ENCODE results near the gene GOLGA3. TPM values are rescaled to one million over a fixed set of nuclear protein-coding genes. Genes with fewer than 3 reads are reported as not detected.

The GOLGA3 gene
- total and polyA plus RNA-seq, 4 donors: 5.0 to 43.0 (median 15.8) TPM

GRCh38 chr12:132872975-132873421, 44.3 kb upstream of the GOLGA3 start:
- peaks cover 0 to 3% (median under 1%) of the 10 kb centered on the region in 4 donors for H3K9me3 ChIP-seq (ENCODE audit: control insufficient read depth in 4 of 4, low read length in 3 of 4)
- DNase-seq (ENCODE audit: low spot score): no peak
- no peaks in the 10 kb centered on the region for H3K27me3 ChIP-seq (ENCODE audit: control insufficient read depth in 4 of 4, insufficient read depth in 4 of 4, low read length in 3 of 4)
- H3K4me1 ChIP-seq (ENCODE audit: control insufficient read depth in 4 of 4, insufficient read depth in 4 of 4, low read length in 3 of 4): no peaks in the 10 kb centered on the region
- H3K27ac ChIP-seq (ENCODE audit: low read depth in 1 of 2, low read length in 2 of 2): no peak overlapping the region
- no peak overlapping the region for H3K9ac ChIP-seq (ENCODE audit: low read depth in 1 of 2, low read length in 2 of 2)
- WGBS: 86% methylated on average over 12 of the region's 12 CpGs
- no peak overlapping the region for H3K4me3 ChIP-seq (ENCODE audit: low read depth in 1 of 3, low read length in 3 of 3)
- TF ChIP-seq CTCF (IDR thresholded peaks at IDR 0.05; ENCODE audit: low read depth, low read length, missing input control) (no peak), HNF4G (IDR thresholded peaks at IDR 0.05) (no peak), REST (IDR thresholded peaks at IDR 0.05) (no peak), FOXA1 (IDR thresholded peaks at IDR 0.05) (no peak), RXRA (IDR thresholded peaks at IDR 0.05) (no peak), GABPA (IDR thresholded peaks at IDR 0.05 in 1 of 2, conservative IDR thresholded peaks at IDR 0.05 in 1 of 2) (no peak), FOXA2 (IDR thresholded peaks at IDR 0.05) (no peak), HNF4A (conservative IDR thresholded peaks at IDR 0.05) (no peak), YY1 (IDR thresholded peaks at IDR 0.05) (no peak), MAX (IDR thresholded peaks at IDR 0.05) (no peak), NR2F2 (IDR thresholded peaks at IDR 0.05) (no peak), RAD21 (IDR thresholded peaks at IDR 0.05) (no peak), TAF1 (conservative IDR thresholded peaks at IDR 0.05) (no peak)
- peaks cover 46 to 67% (median 51%) of the 10 kb centered on the region in 4 donors for H3K36me3 ChIP-seq (ENCODE audit: control insufficient read depth in 4 of 4, insufficient read depth in 3 of 4, low read depth in 1 of 4, low read length in 3 of 4)

- H3K9ac ChIP-seq (ENCODE audit: low read depth in 1 of 2, low read length in 2 of 2): no peak overlapping the region
- no peak for DNase-seq (ENCODE audit: low spot score)
- H3K36me3 ChIP-seq (ENCODE audit: control insufficient read depth in 4 of 4, insufficient read depth in 3 of 4, low read depth in 1 of 4, low read length in 3 of 4): peaks cover 47 to 72% (median 52%) of the 10 kb centered on the region in 4 donors
- H3K4me1 ChIP-seq (ENCODE audit: control insufficient read depth in 4 of 4, insufficient read depth in 4 of 4, low read length in 3 of 4): no peaks in the 10 kb centered on the region
- H3K4me3 ChIP-seq (ENCODE audit: low read depth in 1 of 3, low read length in 3 of 3): no peak overlapping the region
- no peak overlapping the region for H3K27ac ChIP-seq (ENCODE audit: low read depth in 1 of 2, low read length in 2 of 2)
- H3K27me3 ChIP-seq (ENCODE audit: control insufficient read depth in 4 of 4, insufficient read depth in 4 of 4, low read length in 3 of 4): no peaks in the 10 kb centered on the region
- peaks cover 0 to 4% (median 2%) of the 10 kb centered on the region in 4 donors for H3K9me3 ChIP-seq (ENCODE audit: control insufficient read depth in 4 of 4, low read length in 3 of 4)
- WGBS: 96% methylated on average over 21 of the region's 21 CpGs
- TF ChIP-seq EGR1 (IDR thresholded peaks at IDR 0.05; ENCODE audit: low read depth in 2 of 2) (no peak), GABPA (IDR thresholded peaks at IDR 0.05 in 1 of 2, conservative IDR thresholded peaks at IDR 0.05 in 1 of 2) (no peak), JUND (IDR thresholded peaks at IDR 0.05) (no peak), FOXA1 (IDR thresholded peaks at IDR 0.05) (no peak), ATF3 (IDR thresholded peaks at IDR 0.05) (no peak), REST (IDR thresholded peaks at IDR 0.05) (no peak), SP1 (IDR thresholded peaks at IDR 0.05) (no peak), NR2F2 (IDR thresholded peaks at IDR 0.05) (no peak), RXRA (IDR thresholded peaks at IDR 0.05) (no peak), ZBTB33 (IDR thresholded peaks at IDR 0.05) (no peak)
Observed at GRCh38 chr12:132872073-132872855, 43.6 kb upstream of the GOLGA3 start.
